Large intestine (tissue), 3 donors: ENCODE results near the gene S1PR3. TPM values are rescaled to one million over a fixed set of nuclear protein-coding genes. Genes with fewer than 3 reads are reported as not detected.

ENCODE experiments used
- DNase-seq, 2 donors: peaks; one replicate each; pipeline versions ENCODE4 v3.0.0 to v3.0.0-alpha.2; 2013
- H3K27ac ChIP-seq: one replicate; pipeline ENCODE4 v1.5.1; 2013; ENCODE audit warnings: low read length
- H3K27me3 ChIP-seq: 2 replicates; pipeline ENCODE4 v1.6.1; 2013; ENCODE audit warnings: low read length; ENCODE audit not compliant: control insufficient read depth, insufficient read depth
- H3K36me3 ChIP-seq: 2 replicates; pipeline ENCODE4 v1.6.1; 2013; ENCODE audit warnings: low read length; ENCODE audit not compliant: control insufficient read depth, insufficient read depth
- H3K4me1 ChIP-seq: one replicate; pipeline ENCODE4 v1.6.1; 2013; ENCODE audit warnings: low read length; ENCODE audit not compliant: control insufficient read depth, insufficient read depth
- H3K4me3 ChIP-seq: one replicate; pipeline ENCODE4 v1.5.1; 2013; ENCODE audit warnings: low read length
- H3K9me3 ChIP-seq: one replicate; pipeline ENCODE4 v1.6.1; 2013; ENCODE audit warnings: mild to moderate bottlenecking, low read depth, low read length, moderate library complexity; ENCODE audit not compliant: control insufficient read depth
- WGBS: methylation state at CpG from one replicate; pipeline ENCODE4 v1.1.5; 2013; ENCODE audit warnings: low lambda C conversion rate; ENCODE audit not compliant: insufficient coverage; 5-methylcytosine and 5-hydroxymethylcytosine counted together
- polyA plus RNA-seq: library from polyadenylated mRNA; unstranded; fragments of 120-200 nt; gene quantifications from one replicate; pipeline ENCODE4 v1.2.1, GENCODE V29; 2013

S1PR3 gene
- polyA plus RNA-seq, 1 donor = 10.4 TPM

DNA sequence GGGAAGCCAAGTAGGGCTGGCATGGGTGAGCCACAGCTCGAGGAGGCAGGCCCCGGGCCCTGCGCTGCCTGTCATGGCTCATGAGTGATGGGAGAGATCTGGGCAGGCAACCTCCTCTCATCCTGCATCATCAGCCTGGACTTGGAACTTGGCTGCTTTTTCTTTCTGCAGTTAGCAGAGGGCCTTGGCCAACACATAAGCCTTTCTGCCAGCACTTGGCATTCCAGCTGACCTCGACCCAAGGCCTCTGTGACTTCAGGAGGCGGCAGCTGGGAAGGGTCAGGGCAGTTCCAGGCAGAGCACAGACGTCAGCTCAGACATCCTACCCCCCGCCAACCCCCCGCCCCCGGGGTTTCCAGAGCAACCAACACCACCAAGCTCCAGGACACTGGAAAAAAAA, 7.6 kb downstream of the S1PR3 start:
- no peak for DNase-seq
- peaks cover 3% of the 10 kb centered on the region for H3K4me1 ChIP-seq
- no peak overlapping the region for H3K4me3 ChIP-seq
- WGBS = 50% methylated on average over 2 of the region's 9 CpGs
- H3K9me3 ChIP-seq = no peaks in the 10 kb centered on the region
- H3K36me3 ChIP-seq = peaks cover 9% of the 10 kb centered on the region
- H3K27me3 ChIP-seq = no peaks in the 10 kb centered on the region
- H3K27ac ChIP-seq = no peak overlapping the region

DNA sequence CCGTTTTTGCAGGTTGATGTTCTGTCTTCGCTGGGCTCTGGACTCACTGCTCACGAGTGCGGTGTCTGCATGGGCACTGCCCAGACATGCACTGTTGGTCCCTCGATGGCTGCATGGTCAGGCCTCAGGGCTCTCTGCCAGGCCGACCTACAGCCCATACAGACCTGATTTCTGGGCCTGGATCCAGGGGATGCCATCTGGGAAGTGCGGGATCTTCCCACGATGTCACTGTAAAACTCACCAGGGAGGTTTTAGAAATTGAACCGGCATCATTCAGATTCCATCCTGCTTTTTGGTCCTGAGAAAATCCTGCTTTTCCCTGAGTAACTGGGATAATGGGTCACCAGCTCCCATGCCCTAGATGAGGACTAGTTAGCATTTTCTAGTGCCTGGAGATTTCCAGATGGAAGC, 9.1 kb downstream of the S1PR3 start:
- Histone ChIP-seq H3K4me3 (no peak overlapping the region), H3K36me3 (peaks cover 9% of the 10 kb centered on the region), H3K27ac (no peak overlapping the region), H3K9me3 (no peaks in the 10 kb centered on the region), H3K27me3 (no peaks in the 10 kb centered on the region), H3K4me1 (peaks cover 3% of the 10 kb centered on the region)
- DNase-seq = no peak
- WGBS = no CpG with 5 or more reads among the region's 9 CpGs

DNA sequence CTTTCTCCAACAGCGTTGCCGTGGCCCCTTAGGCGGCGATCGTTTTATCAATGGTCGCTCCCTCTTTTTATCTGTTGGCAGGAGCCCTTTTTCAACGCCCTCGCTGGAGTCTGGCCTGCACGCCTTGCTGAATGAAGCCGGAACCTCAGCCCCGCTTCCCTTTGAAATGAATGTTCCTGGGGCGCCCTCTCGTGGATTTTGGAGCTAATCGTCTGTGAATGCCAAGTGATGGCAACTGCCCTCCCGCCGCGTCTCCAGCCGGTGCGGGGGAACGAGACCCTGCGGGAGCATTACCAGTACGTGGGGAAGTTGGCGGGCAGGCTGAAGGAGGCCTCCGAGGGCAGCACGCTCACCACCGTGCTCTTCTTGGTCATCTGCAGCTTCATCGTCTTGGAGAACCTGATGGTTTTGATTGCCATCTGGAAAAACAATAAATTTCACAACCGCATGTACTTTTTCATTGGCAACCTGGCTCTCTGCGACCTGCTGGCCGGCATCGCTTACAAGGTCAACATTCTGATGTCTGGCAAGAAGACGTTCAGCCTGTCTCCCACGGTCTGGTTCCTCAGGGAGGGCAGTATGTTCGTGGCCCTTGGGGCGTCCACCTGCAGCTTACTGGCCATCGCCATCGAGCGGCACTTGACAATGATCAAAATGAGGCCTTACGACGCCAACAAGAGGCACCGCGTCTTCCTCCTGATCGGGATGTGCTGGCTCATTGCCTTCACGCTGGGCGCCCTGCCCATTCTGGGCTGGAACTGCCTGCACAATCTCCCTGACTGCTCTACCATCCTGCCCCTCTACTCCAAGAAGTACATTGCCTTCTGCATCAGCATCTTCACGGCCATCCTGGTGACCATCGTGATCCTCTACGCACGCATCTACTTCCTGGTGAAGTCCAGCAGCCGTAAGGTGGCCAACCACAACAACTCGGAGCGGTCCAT, 10.0 kb downstream of the S1PR3 start:
- H3K27me3 ChIP-seq = no peaks in the 10 kb centered on the region
- H3K36me3 ChIP-seq = peaks cover 9% of the 10 kb centered on the region
- H3K9me3 ChIP-seq = no peaks in the 10 kb centered on the region
- H3K27ac ChIP-seq = no peak overlapping the region
- WGBS = no CpG with 5 or more reads among the region's 52 CpGs
- peak; percentile 71 for DNase-seq
- peaks cover 3% of the 10 kb centered on the region for H3K4me1 ChIP-seq
- H3K4me3 ChIP-seq = no peak overlapping the region

DNA sequence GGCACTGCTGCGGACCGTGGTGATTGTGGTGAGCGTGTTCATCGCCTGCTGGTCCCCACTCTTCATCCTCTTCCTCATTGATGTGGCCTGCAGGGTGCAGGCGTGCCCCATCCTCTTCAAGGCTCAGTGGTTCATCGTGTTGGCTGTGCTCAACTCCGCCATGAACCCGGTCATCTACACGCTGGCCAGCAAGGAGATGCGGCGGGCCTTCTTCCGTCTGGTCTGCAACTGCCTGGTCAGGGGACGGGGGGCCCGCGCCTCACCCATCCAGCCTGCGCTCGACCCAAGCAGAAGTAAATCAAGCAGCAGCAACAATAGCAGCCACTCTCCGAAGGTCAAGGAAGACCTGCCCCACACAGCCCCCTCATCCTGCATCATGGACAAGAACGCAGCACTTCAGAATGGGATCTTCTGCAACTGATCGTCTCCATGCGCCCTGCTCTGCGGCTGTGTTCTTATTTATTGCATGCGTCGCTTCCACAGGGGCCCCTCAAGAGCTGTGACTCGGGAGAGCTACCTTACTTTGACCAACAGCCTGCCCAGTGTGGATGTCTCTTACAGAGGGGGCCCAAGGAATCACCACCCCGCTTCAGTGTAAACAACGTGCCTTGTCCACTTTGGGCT, 10.8 kb downstream of the S1PR3 start:
- Histone ChIP-seq H3K9me3 (no peaks in the 10 kb centered on the region), H3K27me3 (no peaks in the 10 kb centered on the region), H3K4me1 (peaks cover 3% of the 10 kb centered on the region), H3K4me3 (no peak overlapping the region), H3K27ac (no peak overlapping the region), H3K36me3 (peaks cover 9% of the 10 kb centered on the region)
- no peak for DNase-seq
- no CpG with 5 or more reads among the region's 27 CpGs for WGBS

DNA sequence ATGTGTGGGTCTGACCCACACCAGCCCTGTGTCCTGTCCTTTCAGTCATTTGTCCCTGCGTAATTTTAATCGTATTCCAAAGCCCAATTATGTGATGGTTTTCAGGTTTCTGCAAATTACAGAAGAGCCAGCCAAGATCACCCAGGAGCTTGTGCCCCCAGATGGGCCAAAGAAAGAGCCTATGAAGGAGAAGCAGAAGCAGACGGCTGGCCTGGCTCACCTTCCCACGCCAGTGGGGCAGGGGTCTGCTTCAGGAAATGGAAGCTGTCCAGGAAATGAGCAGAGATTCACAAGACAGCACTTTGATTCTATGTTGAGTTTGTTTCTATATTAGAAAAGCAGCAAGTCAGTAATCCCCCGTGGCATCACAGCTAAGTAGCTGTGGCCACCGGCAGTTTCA, 11.7 kb downstream of the S1PR3 start:
- Histone ChIP-seq H3K4me1 (peaks cover 3% of the 10 kb centered on the region), H3K9me3 (no peaks in the 10 kb centered on the region), H3K27me3 (no peaks in the 10 kb centered on the region), H3K27ac (no peak overlapping the region), H3K36me3 (peaks cover 9% of the 10 kb centered on the region), H3K4me3 (no peak overlapping the region)
- no peak for DNase-seq
- no CpG with 5 or more reads among the region's 6 CpGs for WGBS

DNA sequence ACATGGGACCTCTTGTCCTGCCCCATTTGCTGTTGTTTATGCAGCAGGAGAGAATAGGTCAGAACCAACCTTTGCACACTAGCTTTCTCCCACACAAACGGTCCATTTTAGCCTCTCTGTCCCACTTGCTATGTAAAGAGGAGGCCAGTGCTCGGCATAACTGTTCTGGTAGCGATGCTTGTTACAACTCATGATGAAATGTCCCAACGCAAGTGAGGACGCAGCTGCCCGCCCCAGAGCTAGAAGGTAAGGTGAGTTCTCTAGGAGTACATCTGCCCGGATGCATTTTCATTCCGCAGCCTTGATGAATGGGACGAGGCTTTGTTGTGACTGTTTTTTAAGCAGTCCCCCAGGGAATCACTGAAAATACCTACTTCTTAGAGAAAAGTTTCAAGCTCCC, 14.1 kb downstream of the S1PR3 start:
- DNase-seq = no peak
- H3K27ac ChIP-seq = no peak overlapping the region
- no peaks in the 10 kb centered on the region for H3K9me3 ChIP-seq
- peaks cover 9% of the 10 kb centered on the region for H3K36me3 ChIP-seq
- no peaks in the 10 kb centered on the region for H3K27me3 ChIP-seq
- no peak overlapping the region for H3K4me3 ChIP-seq
- H3K4me1 ChIP-seq = peaks cover 3% of the 10 kb centered on the region
- 100% methylated on average over 4 of the region's 9 CpGs for WGBS

DNA sequence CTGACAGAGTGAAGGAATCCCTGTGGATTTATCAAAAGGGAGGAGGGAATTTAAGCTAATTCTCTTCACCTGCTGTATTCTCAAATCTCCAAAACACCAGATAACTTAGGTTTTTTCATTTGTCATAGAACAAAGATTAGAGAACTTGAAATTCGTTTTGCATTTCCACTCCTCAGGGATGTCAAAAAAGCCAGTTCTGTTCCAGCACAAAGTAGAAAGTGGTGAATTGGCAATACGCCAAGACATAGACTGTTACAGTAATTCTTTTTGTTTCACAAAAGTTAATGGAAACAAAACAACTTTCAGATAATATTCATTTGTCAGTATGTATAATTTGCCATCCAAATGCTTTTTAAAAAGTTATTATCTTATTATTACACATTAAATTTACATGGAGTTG, 15.0 kb downstream of the S1PR3 start:
- H3K9me3 ChIP-seq = no peaks in the 10 kb centered on the region
- no peaks in the 10 kb centered on the region for H3K27me3 ChIP-seq
- DNase-seq = no peak
- H3K36me3 ChIP-seq = peaks cover 9% of the 10 kb centered on the region
- no peaks in the 10 kb centered on the region for H3K4me1 ChIP-seq
- no peak overlapping the region for H3K27ac ChIP-seq
- WGBS = 88% methylated on average over 2 of the region's 2 CpGs
- H3K4me3 ChIP-seq = no peak overlapping the region

DNA sequence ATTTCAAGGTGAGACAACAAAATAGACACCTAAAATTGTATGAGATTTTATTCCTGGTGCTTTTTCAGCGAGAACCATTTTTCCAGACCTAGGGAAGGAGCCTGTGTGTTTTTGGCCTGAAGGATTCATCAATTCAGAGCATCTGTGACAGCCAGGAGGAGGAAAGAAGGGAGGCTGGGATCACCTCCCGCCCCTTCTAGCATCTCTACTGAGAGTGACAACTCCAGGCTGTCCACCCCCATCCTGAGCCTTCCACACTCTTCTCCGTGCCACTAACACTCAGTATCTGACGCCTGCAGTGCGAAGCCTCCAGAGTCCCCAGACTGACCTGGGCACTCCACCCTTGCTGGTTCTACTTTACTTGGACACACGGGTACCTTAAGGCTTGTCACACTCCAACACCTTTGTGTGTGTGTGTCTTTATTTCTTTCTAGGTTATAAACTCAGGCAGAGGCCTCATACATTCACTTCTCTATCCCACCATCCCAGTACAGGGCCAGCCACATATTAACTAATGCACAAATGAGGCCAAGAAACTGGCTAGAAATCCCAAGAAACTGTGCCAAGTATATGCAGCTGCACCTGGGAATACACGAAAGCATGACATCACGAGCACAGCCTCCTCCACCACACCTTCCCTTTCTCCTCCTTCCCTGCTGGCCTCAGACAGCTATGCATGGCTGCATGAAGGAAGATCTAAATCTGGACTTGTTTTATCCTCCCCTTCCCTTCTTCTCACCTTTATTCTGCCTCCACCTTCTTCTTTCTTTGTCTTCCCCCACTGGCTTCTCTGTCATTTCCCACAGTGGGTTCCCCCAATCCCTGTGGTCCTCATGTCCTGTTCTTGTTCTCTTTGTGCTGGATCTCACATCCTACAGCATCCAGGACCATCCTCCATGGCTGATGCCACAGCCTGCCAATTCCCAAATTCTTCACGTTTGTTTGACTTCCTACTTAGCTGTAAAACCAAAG, 16.0 kb downstream of the S1PR3 start:
- no peaks in the 10 kb centered on the region for H3K27me3 ChIP-seq
- H3K9me3 ChIP-seq = no peaks in the 10 kb centered on the region
- no peaks in the 10 kb centered on the region for H3K4me1 ChIP-seq
- no peak overlapping the region for H3K4me3 ChIP-seq
- no peak overlapping the region for H3K27ac ChIP-seq
- DNase-seq = no peak
- WGBS = 86% methylated on average over 1 of the region's 9 CpGs
- H3K36me3 ChIP-seq = peaks cover 7% of the 10 kb centered on the region

DNA sequence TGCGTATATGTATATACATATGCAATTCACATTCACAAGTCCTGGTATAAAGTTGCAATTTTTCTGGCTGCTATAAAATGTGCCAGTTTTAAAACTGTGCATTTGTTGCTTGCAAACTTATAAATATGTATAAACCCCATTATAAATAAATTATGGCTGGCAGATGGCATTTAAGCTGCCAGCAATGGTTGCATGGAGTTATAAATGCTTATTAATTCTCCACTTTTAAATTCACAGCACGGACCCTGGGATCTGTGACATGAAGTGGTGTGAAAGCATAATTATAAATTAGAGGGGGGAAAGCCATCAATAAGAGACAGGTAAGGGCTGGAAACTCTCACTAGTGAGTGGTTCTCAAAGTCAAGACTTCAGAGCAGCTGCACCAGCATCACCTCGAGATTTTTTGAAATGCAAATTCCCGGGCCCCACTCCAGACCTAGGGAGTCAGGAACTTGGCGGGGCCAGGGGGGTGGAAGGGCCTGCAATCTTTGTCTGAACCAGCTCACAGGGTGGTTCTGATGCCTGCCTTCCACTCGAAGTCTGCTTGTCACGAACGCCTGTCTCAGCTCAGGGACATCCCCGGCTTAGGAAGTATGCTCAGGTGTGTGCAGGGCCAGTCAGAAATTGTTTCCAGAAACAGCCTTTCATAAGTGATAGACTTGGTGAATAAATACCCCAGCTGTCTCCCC, 16.9 kb downstream of the S1PR3 start:
- DNase-seq = no peak
- H3K9me3 ChIP-seq = no peaks in the 10 kb centered on the region
- H3K27me3 ChIP-seq = no peaks in the 10 kb centered on the region
- no peaks in the 10 kb centered on the region for H3K36me3 ChIP-seq
- no peak overlapping the region for H3K4me3 ChIP-seq
- H3K27ac ChIP-seq = no peak overlapping the region
- H3K4me1 ChIP-seq = no peaks in the 10 kb centered on the region
- no CpG with 5 or more reads among the region's 9 CpGs for WGBS
